Mesothelial cell of epicardium (in vitro differentiated cells): Measurements from ENCODE around the gene LCNL1. TPM values are rescaled to one million over a fixed set of nuclear protein-coding genes. Genes with fewer than 3 reads are reported as not detected.

Experiments used
- DNase-seq, 2 experiments: peaks; one replicate each; pipeline ENCODE4 v3.0.0; 2021; ENCODE audit warnings: low spot score in 2 of 2; ENCODE audit not compliant: unreplicated experiment in 2 of 2
- H3K27ac Mint-ChIP-seq: 2 replicates; pipeline ENCODE4 v1.8.0; 2021; ENCODE audit warnings: mixed read lengths
- H3K27me3 Mint-ChIP-seq: 2 replicates; pipeline ENCODE4 v1.8.0; 2021; ENCODE audit warnings: low read depth, mixed read lengths
- H3K36me3 Mint-ChIP-seq: 2 replicates; pipeline ENCODE4 v1.8.0; 2021; ENCODE audit warnings: mixed read lengths
- H3K4me1 Mint-ChIP-seq: 2 replicates; pipeline ENCODE4 v1.8.0; 2021; ENCODE audit warnings: mixed read lengths
- H3K4me3 Mint-ChIP-seq: 2 replicates; pipeline ENCODE4 v1.8.0; 2021; ENCODE audit warnings: mild to moderate bottlenecking, moderate library complexity, mixed read lengths
- H3K9me3 Mint-ChIP-seq: 2 replicates; pipeline ENCODE4 v1.8.0; 2021; ENCODE audit warnings: mixed read lengths
- total RNA-seq: library from RNA; stranded (reverse); gene quantifications from 3 replicates; pipeline ENCODE4 v1.2.1, GENCODE V29; 2021
- TF ChIP-seq, protein P1 (sequence below): fragments of 200-600 bp; sonication (generic); IDR thresholded peaks from one replicate; pipeline ENCODE4 v1.5.0; 2021; ENCODE audit warnings: antibody characterized with exemption; ENCODE audit not compliant: unreplicated experiment

LCNL1 gene
- total RNA-seq, 1 donor from 2014 or later = 5.5 TPM

DNA sequence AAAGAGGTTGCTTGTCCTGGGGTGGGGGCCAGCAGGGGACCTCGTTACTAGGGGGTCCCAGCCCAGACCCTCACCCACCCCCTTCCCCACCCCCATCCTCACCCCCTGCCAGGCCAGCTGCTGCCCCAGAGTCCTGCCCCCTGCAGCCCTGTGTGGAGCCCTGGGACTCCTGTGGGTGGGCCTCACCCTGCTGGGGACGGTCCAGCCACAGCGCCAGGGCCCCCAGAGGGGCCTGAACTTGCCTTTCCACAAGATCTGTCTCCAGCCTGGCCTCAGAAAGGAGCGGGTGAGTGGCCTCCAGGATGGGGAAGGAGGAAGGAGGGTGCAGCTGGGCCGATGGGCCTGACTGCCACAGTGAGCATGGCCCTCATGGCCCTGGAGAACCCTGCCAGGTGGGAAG lies 13.0 kb upstream of the LCNL1 start:
- peaks cover 3% of the 10 kb centered on the region for H3K27me3 Mint-ChIP-seq
- no peaks in the 10 kb centered on the region for H3K36me3 Mint-ChIP-seq
- TF ChIP-seq, protein P1, sequence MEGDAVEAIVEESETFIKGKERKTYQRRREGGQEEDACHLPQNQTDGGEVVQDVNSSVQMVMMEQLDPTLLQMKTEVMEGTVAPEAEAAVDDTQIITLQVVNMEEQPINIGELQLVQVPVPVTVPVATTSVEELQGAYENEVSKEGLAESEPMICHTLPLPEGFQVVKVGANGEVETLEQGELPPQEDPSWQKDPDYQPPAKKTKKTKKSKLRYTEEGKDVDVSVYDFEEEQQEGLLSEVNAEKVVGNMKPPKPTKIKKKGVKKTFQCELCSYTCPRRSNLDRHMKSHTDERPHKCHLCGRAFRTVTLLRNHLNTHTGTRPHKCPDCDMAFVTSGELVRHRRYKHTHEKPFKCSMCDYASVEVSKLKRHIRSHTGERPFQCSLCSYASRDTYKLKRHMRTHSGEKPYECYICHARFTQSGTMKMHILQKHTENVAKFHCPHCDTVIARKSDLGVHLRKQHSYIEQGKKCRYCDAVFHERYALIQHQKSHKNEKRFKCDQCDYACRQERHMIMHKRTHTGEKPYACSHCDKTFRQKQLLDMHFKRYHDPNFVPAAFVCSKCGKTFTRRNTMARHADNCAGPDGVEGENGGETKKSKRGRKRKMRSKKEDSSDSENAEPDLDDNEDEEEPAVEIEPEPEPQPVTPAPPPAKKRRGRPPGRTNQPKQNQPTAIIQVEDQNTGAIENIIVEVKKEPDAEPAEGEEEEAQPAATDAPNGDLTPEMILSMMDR = no peak
- no peaks in the 10 kb centered on the region for H3K9me3 Mint-ChIP-seq
- peaks cover 3% of the 10 kb centered on the region for H3K4me1 Mint-ChIP-seq
- H3K4me3 Mint-ChIP-seq = no peak overlapping the region
- H3K27ac Mint-ChIP-seq = no peak overlapping the region
- DNase-seq = no peak

DNA sequence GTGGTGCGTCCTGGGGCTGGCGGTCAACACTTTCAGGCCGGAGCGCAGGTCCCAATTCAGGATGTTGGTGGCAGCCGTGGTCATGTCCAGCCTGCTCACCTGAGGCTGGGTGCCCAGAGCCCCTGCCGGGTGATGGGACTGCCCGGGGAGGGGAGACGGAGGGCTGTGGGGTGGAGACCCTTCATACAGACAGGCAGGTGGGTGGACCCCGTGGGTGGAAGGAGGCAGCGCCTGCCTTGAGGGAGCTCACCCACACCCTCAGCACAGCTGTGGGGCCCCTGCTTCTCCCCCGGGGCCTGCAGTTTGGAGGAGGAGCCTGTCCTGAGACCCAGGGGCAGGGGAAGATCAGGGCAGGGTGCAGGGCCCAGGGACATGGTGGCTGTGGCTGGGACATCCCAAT lies 12.4 kb upstream of the LCNL1 start:
- Mint-ChIP-seq H3K4me3 (no peak overlapping the region), H3K27me3 (peaks cover 4% of the 10 kb centered on the region), H3K36me3 (no peaks in the 10 kb centered on the region), H3K4me1 (peaks cover 3% of the 10 kb centered on the region), H3K9me3 (no peaks in the 10 kb centered on the region), H3K27ac (no peak overlapping the region)
- TF ChIP-seq, protein P1 = no peak
- DNase-seq = no peak

DNA sequence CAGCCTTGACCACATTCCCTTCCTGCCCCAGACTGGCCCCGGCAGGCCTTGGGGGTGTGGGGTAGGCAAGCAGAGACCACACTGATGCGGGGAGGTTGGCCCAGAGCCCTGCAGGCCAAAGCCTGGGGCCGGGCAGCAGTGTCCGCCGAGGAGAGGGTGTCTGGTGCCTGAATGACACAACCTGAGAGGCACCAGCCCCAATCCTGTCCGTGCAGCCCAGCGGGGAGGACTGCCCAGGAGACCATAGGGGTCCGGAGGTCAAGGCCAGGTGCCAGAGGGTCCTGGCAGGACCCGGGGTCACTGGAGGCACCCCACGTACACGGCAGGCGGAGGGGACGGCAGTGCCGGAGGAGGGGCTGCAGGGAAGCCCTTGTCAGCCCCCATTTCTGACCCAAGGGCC lies 11.0 kb upstream of the LCNL1 start:
- Mint-ChIP-seq H3K9me3 (no peaks in the 10 kb centered on the region), H3K27ac (no peak overlapping the region), H3K4me1 (peaks cover 3% of the 10 kb centered on the region), H3K4me3 (no peak overlapping the region), H3K27me3 (peaks cover 6% of the 10 kb centered on the region), H3K36me3 (no peaks in the 10 kb centered on the region)
- TF ChIP-seq, protein P1 = no peak
- no peak for DNase-seq

DNA sequence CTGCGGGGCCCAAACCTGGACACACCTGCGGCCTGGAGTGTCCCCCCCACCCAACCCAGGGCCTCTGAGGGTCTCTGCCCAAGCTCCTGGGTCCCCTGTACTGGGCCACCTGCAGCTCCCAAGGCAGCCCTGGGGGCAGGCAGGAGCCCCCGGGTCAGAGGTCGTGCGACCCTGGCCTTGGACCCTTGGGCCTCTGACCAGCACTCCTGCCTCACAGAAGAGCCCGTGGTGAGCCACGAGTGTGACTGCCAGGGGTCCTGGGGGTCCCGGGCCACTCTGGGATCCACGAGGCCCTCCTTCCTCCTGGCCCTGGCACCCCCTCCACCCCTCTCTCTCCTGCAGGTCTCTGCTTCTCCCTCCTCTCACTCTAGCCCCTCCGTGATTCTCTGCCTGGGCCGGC lies 10.5 kb upstream of the LCNL1 start:
- H3K4me1 Mint-ChIP-seq = peaks cover 3% of the 10 kb centered on the region
- no peak overlapping the region for H3K27ac Mint-ChIP-seq
- no peak for DNase-seq
- H3K36me3 Mint-ChIP-seq = no peaks in the 10 kb centered on the region
- no peaks in the 10 kb centered on the region for H3K9me3 Mint-ChIP-seq
- H3K27me3 Mint-ChIP-seq = peaks cover 8% of the 10 kb centered on the region
- no peak overlapping the region for H3K4me3 Mint-ChIP-seq
- TF ChIP-seq, protein P1 = no peak

- Mint-ChIP-seq H3K4me3 (no peak overlapping the region), H3K36me3 (no peaks in the 10 kb centered on the region), H3K9me3 (no peaks in the 10 kb centered on the region), H3K27me3 (peaks cover 10% of the 10 kb centered on the region), H3K4me1 (peaks cover 5% of the 10 kb centered on the region), H3K27ac (no peak overlapping the region)
- no peak for DNase-seq
- TF ChIP-seq, protein P1 = no peak
Observed at GRCh38 chr9:136972743-136973142, 10.1 kb upstream of the LCNL1 start.
